HuH-7 (cell line): ENCODE results near the gene OR52W1.

Experiments
- DNase-seq: peaks from one replicate; pipeline ENCODE4 v3.0.0; 2011; ENCODE audit warnings: low spot score

The OR52W1 gene, protein sequence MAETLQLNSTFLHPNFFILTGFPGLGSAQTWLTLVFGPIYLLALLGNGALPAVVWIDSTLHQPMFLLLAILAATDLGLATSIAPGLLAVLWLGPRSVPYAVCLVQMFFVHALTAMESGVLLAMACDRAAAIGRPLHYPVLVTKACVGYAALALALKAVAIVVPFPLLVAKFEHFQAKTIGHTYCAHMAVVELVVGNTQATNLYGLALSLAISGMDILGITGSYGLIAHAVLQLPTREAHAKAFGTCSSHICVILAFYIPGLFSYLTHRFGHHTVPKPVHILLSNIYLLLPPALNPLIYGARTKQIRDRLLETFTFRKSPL

DNA sequence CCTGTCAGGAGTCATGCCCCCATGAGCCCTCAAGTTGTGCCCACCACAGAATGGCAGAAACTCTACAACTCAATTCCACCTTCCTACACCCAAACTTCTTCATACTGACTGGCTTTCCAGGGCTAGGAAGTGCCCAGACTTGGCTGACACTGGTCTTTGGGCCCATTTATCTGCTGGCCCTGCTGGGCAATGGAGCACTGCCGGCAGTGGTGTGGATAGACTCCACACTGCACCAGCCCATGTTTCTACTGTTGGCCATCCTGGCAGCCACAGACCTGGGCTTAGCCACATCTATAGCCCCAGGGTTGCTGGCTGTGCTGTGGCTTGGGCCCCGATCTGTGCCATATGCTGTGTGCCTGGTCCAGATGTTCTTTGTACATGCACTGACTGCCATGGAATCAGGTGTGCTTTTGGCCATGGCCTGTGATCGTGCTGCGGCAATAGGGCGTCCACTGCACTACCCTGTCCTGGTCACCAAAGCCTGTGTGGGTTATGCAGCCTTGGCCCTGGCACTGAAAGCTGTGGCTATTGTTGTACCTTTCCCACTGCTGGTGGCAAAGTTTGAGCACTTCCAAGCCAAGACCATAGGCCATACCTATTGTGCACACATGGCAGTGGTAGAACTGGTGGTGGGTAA lies at the start of gene OR52W1:
OR52W1 (plus strand) TSS at position 51 of the 637 bp plus-strand sequence; CDS start at position 51, 0 bp downstream.
- no peak for DNase-seq

DNA sequence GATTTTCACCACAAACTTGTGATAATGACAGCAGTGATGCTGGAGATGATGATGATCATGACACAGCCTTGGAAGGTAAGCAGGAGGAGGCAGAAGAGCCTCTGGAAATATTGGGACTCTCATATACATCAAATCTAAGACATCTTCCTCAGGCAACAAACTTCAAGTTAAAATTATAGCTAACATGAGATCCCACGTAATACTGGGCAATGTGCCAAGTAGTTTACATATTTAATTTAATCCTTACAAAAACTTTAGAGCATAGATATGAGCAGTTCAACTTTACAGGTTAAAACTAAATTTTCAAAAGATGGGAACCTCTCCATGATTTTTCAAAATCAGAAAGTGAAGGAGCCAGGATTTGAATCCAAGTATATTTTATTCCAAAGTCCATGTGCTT lies 47.9 kb upstream of the OR52W1 start:
- no peak for DNase-seq

DNA sequence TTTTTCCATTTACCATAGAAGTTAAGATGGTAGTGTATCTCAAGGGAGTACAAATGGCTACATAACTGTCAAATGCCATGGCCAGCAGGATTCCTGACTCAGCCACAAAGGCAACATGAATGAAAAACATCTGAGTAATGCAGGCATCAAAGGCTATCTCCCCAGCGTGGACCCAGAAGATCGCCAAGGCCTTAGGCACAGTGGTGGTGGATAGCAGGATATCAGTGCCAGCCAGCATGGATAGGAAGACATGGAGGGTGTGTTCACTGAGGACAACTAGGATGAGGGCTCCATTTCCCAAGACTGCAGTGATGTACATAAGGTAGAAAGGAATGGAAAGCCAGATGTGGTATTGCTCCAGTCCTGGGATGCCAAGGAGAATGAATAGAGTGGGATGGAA lies 46.9 kb upstream of the OR52W1 start:
- DNase-seq = no peak

DNA sequence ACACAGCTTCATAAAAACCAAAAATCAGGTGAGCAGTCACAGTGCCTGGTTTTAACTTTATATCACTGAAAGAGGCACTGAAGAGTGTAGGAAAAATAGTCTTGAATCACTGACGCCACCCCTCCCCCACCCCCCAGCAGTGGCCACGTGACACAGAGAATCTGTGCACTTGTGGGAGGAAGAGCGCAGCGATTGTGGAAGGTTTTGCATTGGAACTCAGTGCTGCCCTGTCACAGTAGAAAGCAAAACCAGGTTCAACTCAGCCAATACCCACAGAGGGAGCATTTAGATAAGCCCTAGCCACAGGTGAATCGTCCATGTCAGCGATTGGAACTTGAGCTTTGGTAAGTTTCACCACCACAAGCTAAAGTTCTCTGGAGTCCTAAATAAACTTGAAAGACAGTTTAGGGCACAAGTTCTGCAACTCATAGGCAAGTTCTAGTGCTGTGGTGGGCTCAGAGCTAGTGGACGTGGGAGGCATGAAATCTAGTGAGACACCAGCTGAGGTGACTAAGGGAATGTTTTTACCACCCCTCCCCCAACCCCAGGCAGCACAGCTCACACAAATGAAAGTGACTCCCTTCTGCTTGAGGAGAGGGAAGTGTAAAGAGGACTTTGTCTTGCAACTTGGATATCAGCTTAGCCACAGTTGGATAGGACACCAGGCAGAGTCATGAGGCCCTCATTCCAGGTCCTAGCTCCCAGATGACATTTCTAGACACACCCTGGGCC lies 42.2 kb upstream of the OR52W1 start:
- no peak for DNase-seq

DNA sequence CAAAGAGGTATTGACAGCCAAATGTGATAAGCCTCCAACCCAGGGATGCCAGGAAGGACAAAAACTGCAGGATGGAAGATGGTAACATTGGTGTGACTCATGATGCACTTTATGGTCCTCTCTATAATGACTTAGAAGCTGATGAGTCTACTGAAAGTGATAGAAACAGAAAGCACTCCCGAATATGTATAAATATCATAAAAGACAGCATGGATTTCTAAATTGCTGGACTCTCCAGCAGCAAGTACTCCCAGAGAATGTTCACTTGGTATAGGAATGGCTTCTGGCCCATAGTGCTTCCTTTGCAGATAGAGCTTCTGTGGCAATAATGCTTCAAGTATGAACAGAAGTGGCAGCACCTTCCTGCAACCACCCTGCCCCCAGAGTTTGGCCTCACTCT lies 28.8 kb upstream of the OR52W1 start, which contains the start of gene OR52B2:
OR52B2 (minus strand) TSS at position 101 of the 400 bp plus-strand sequence; CDS start at position 101, 0 bp downstream.
- DNase-seq = no peak

DNA sequence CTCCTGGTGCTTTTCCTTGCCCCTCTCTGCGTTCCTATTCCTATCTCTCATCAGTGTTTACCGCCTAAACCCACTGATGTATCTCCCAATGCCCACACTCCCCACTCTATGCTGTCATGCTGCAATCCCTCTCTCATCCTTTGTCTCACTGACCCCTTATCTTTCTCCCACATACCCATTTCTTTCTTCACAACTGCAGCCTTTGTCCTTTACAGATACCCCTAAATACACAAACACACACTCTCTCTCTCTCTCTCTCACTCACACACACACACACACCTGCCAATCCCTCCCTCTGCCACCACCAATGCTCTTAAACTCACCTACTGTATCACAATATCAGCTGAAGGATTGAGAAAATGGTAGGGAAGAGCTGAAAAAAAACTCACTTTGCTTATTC lies 23.6 kb upstream of the OR52W1 start:
- no peak for DNase-seq

DNA sequence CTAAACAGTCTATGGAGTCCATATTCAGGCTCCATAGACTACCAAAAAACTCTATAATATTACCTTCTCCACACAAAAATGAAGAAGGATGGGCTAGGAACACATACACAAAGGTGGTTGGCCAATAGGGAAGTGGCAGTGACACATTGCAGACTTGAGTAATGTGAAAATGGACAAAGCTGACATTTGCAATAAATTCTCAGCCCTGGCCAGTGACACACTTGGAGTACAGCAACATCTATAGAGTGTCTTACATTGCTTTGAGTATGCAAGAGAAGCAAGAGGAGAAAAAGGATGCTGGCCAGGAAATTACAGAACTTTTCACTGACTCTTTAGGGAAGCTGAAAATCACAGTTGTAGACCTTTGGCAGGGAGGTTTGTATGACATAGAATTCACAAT lies 7.3 kb upstream of the OR52W1 start:
- no peak for DNase-seq

DNA sequence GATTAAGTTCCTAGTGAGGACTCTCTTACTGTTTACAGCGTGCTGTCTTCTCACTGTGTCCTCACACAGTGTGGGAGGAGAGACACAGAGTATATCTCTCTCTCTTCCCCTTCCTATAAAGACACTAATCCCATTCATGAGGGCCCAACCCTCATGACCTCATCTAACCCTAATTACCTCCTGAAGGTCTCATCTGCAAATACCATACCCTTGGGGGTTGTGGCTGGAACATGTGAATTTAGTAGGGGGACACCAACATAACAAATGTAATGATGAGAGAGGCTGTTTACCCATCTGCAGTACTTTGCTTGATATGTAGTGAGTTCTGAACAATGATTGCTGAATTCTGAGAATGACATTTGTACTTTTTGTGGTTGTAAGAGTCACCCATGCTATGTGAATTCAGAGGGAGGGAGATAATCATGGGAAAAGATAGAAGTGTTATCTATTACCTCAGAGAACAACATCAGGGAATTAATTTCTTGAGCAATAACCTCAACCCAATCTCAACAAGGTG lies 4.9 kb upstream of the OR52W1 start:
- DNase-seq = no peak

DNA sequence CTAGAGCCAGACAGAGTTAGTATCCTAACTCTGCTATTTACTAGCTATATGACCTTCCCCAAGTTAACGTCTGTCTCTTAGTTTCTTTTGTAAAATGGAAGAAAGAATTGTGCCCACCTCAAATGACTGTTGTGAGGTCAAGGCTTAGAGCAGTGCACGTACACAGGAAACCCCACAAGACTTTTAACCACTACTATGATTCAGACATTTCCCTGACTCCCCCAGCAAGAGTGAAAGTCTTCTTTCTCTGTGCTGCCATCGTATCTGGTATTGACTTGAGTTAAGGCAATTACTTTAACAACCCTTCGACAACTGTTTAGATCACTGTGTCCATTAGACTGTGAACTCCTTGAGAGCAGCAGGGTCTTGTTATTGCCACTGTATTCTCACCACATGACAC lies 2.6 kb upstream of the OR52W1 start:
- DNase-seq = no peak

DNA sequence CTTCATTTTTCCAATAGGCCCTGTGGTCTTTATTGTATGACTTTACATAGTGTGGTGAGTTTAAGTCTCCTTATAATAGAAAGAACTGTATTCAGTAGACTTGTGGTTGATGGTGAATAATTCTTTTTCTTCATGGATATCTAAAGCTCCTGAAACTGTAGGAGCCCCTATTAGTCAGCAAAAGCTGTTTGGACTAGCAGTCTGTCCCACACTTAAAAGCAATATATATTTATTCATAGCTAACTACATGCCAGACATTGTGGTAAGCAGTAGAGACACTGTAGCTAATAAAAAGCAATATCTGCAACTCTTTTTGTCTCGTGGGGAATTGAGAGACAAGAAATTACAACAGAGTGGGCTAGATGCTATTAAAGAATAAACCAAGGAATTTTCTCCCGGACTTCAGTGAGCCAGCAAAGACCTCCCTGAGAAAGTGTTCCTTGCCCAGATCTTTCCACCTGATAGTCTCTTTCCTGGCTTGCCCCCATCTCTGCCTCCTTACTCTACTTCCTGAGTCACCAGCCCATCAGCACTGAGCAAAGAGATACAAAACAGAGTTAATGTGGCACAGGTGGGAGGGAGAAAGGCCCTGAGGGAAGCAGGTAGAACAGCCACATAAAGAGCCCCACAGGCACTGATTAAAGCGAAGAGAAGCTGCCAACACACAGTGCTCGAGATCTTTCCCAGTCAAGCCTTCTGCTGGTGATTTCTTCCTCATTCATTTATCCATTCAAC lies 1.4 kb upstream of the OR52W1 start:
- DNase-seq = no peak

DNA sequence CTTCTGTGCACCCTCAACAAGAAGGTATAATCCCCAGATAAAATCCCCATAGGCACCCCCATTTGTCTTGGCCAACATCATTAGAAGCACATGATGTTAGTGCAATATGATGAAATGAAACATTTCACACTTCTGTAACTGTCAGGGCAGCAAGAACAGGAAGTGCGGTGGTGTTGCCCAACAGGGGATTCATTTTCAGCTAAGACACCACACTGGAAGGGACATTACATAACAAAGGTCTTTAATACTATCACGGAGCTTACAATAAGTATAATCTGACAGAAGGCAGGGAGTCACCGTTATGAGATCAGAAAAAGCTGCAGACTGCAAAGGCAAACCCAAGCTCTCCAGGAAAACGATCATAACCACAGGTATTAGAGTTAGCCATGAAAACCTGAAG lies 2.0 kb downstream of the OR52W1 start:
- no peak for DNase-seq

DNA sequence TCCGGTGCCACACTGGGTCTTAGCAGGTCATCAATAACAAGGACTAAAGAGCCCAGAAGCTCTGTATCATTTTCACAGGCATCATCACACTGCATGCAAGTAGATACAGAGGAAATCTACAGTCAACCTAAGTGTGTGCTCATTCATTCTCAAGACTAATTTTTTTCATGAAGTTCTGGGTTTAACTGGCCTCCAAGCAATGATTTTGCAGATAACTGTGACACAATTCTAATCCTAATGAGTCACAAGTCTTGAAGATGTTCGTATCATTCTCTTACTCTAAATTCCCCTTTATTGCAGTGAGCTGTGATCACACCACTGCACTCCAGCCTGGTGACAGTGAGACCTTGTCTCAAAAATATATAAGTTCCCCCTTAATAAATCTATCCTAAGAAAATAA lies 2.5 kb downstream of the OR52W1 start:
- no peak for DNase-seq

DNA sequence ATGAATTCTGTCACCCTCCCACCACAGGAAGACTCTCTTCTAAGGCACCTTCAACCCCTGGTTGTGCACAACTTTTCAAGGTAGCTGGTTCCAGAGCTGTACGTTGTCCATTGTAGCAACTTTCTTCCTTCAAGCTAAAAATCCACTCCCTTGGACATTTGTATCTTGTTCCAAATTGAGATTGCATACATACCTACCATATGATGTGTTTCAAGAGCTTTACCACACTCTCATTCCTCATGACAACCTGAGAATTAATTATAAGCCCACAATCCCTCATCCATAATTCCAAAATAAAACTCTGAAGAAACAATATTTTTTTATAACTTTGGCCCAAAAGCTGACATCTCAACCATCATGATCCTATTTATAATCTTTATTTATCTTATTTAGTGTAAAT lies 3.0 kb downstream of the OR52W1 start:
- DNase-seq = no peak

DNA sequence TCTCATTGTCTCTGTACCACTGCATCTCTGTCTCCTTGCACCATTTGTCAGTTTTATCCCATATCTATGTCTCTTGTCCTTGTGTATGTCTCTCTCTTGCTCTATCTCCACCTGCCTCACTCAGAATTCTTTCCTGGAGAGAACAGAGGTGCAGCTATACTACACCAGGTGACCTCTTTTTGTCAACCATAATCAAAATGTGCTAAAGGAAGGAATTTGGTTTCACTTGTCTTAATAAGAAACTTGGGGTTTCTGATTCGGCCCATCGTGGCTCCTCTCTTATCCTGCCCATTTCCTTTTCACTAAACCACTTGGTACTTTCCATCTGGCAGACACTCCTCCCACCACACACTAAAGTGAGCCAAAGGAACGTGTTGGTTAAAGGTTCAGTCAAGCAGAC lies 4.3 kb downstream of the OR52W1 start:
- DNase-seq = no peak

DNA sequence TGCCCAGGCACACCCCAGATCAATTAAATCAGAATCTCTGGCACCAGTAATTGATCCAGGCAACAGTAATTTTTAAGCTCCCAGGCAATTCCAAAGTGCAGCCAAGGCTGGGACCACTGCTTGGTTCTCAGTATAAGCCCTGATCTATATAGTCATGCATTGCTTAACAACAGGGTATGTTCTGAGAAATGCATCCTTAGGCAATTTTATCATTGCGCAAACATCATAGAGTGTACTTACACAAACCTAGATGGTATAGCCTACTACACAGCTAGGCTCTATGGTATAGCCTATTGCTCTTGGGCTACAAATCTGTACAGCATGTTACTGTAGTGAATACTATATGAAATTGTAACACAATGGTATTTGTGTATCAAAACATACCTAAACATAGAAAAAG lies 5.7 kb downstream of the OR52W1 start:
- no peak for DNase-seq

DNA sequence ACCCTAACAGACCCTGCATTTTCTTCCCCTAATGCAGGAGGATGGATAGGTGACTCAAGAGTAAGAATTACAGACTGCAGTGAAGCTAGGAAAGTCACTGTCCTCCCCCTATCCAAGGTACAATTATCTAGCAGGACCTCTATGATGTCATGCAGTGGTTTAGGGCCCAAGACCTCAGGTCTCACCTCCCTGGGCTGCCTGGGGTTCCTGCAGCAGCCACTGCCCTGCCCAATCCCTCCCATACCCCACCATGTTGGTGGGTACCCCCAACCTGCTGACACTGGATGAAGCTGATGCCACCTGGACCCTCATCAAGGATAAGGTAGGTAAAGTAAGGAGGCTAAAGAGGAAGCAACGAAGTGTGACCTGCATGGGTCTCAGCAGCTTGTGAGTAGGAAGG lies 6.3 kb downstream of the OR52W1 start, which contains the start of gene C11orf42:
C11orf42 (plus strand) TSS at position 192 of the 400 bp plus-strand sequence; CDS start at position 251, 59 bp downstream.
- DNase-seq = no peak

DNA sequence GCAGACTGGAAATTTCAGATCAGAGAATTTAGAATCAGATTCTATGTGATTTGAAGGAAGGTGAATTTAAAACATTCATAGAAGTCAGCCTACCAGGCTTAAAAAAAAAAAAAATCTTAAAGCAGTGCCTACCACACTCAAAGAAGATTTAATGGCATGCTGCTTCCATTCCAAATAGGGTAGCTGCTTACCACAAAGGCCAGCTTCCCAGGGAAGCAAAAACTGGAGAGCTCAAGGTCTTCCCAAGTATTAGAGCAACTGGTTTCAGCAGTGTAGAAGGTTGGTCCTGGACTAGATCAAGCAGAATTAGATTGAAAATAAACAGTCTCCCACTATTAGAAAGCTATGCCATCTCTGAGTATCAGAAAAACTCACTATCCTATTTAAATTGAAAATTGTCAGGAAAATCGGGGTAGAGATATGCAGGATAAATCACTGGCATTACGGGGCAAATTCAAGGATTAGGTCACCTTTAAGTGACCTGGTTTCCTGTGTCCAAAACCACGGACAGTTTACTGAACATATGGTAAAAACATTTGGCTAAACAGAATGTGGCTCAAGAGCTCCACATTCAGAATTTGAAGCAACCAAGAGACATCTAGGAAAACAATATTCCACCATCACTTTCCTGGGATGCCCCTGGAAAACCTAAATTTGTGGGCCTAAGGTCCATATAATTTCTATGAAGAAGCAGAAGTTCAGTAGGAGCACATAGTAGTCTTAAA lies 7.6 kb downstream of the OR52W1 start:
- DNase-seq = no peak

DNA sequence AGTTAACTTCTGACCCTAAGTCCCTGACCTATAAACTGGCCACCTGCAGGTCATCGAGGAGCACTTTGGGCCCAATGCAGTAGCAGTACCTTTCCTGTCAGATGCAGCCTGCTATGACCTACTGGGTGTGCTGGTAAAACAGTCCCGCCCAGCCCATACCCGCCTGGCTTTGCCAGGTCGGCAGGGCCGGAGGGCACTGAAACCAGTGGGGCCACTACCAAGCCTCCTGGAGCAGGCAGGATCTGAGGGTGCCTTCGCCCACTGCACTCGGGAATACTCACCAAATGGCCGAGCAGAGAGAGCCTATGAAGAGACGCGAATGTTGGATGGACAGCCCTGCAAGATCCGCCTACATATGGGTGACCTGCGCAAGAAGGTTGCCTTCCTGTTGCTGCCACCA lies 10.8 kb downstream of the OR52W1 start:
- DNase-seq = no peak

DNA sequence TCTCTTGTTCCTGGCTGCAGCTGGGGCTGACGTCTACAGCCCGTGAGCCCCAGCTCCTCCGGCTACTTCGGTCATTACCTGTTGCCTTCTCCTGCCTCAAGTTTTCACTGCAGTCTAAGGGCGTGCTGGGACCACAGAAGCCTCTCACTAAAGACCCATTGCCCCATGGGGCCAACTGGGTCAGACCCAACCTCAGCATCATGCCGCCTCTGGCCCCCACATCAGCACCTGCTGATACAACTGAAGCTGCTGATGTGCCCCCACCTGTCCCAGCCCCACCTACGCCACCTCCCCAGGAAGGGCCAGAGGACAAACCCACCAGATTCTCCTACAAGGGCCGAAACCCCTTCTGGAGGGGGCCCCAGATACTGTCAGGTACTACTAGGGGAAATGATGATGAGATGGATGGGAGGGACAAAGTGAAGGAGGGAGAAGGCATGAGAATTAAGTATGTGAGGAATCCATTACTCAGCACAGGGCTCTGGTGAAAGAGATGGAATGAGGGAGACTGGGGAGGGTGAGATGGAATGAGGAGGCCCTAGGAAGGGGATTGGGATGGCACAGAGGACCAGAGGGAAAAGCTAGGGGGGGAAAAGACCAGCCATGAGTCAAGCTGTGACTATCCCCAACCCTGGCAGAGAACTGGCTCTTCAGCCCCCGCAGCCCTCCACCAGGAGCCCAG lies 11.4 kb downstream of the OR52W1 start:
- no peak for DNase-seq

DNA sequence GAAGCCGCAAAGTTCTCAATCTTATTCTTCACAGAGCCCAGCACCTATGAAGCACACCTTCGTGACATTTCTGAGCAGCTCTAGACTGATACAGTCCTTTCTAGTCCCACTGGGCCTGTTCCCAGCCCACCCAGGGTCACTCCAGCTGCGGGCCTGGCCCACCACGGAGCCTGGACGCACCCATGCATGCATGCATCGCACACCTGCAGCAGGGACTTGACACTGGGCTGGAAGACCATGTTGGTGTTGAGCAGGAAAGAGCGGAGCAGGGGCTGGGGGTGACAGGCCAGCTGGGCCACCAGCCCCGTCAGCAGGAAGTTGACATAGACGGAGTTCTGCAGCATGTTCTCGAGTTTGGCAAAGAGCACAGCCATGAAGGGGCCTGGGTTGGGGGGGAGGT lies 15.5 kb downstream of the OR52W1 start:
- no peak for DNase-seq

DNA sequence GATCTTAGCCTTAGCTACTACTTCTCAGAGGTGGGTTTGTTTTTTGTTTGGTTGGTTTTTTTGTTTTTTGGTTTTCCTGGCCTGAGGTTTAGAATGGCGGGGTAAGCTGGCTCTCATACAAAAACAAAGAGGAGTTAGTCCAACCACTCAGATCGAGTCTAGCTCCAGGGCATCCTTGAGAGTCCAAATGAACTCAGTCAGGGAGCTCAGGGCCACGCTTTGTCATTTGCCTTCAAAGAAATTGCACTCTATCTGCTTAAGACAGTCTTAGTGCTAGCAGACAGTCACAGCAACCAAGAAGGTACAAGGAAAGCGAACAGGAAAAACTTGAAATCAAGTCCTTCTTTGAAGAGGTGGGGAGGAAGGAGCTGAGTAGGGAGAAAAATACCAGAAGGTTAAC lies 17.5 kb downstream of the OR52W1 start:
- DNase-seq = no peak
